AG04449 (cell line): ENCODE data around the gene RTL10.

Source experiments
- CTCF ChIA-PET: fragments of 350-600 bp; formaldehyde crosslinking; extraction: SDS; loops from one replicate; lab custom pipeline; 2021; ENCODE audit warnings: antibody characterized with exemption; lab: Yijun Ruan, JAX
- POLR2A ChIA-PET: fragments of 400-600, 350-600 bp; formaldehyde crosslinking; extraction: SDS; loops from one replicate; lab custom pipeline; 2020; ENCODE audit warnings: antibody characterized with exemption, inconsistent platforms; lab: Yijun Ruan, JAX
- DNase-seq: peaks from one replicate; pipeline ENCODE4 v3.0.0-alpha.2; 2010; ENCODE audit warnings: low read depth, low spot score
- H3K4me3 ChIP-seq: 2 replicates; pipeline ENCODE4 v1.5.1; 2011; ENCODE audit warnings: low read depth, mild to moderate bottlenecking, control low read depth, low read length
- CTCF ChIP-seq: IDR thresholded peaks from one replicate; pipeline ENCODE4 v1.5.1; 2011; ENCODE audit warnings: mild to moderate bottlenecking, moderate library complexity, low read length, control low read depth, inconsistent platforms; ENCODE audit not compliant: insufficient read depth; ENCODE audit errors: missing control alignments

Gene RTL10

GRCh38 chr22:19901577-19902244 is 47.0 kb upstream of the RTL10 start:
- POLR2A ChIA-PET: interaction anchor here (0.7 kb wide), 1 partner anchor 11 kb away, joined by 3 read pairs; no protein-coding TSS in a partner anchor
- CTCF ChIA-PET: interaction anchor here (8.3 to 9.7 kb wide), 2 partner anchors 11 to 170 kb away, joined by 76 to 125 read pairs; no protein-coding TSS in a partner anchor
- no peak for TF ChIP-seq CTCF
- DNase-seq: no peak
- no peak overlapping the region for H3K4me3 ChIP-seq

- POLR2A ChIA-PET: interaction anchor here (0.8 kb wide), 1 partner anchor 90 kb away, joined by 4 read pairs; no protein-coding TSS in a partner anchor
- TF ChIP-seq CTCF: no peak
- CTCF ChIA-PET: interaction anchor here (1.5 to 9.7 kb wide), 3 partner anchors 9 to 169 kb away, joined by 5 to 125 read pairs (median 76); no protein-coding TSS in a partner anchor
Observed at GRCh38 chr22:19900707-19901436, 46.2 kb upstream of the RTL10 start.

GRCh38 chr22:19898831-19899567 is 44.3 kb upstream of the RTL10 start:
- no peak overlapping the region for H3K4me3 ChIP-seq
- no peak for DNase-seq
- POLR2A ChIA-PET: no interaction called here
- CTCF ChIA-PET: interaction anchor here (3.0 to 9.7 kb wide), 3 partner anchors 14 to 169 kb away, joined by 23 to 125 read pairs (median 76); no protein-coding TSS in a partner anchor
- TF ChIP-seq CTCF: no peak

More at GRCh38 chr22:19900707-19901436, 46.2 kb upstream of the RTL10 start:
- H3K4me3 ChIP-seq: no peak overlapping the region
- DNase-seq: no peak

- no peak for TF ChIP-seq CTCF
- POLR2A ChIA-PET: no interaction called here
- CTCF ChIA-PET: interaction anchor here (3.0 to 9.7 kb wide), 2 partner anchors 15 to 168 kb away, joined by 23 to 76 read pairs; no protein-coding TSS in a partner anchor
Observed at GRCh38 chr22:19898145-19898544, 43.5 kb upstream of the RTL10 start.

GRCh38 chr22:19897726-19898125 is 43.1 kb upstream of the RTL10 start:
- POLR2A ChIA-PET: no interaction called here
- CTCF ChIA-PET: interaction anchor here (3.0 to 9.7 kb wide), 2 partner anchors 15 to 167 kb away, joined by 23 to 76 read pairs; no protein-coding TSS in a partner anchor
- H3K4me3 ChIP-seq: no peak overlapping the region
- TF ChIP-seq CTCF: no peak
- no peak for DNase-seq

More at GRCh38 chr22:19898145-19898544, 43.5 kb upstream of the RTL10 start:
- DNase-seq: no peak
- H3K4me3 ChIP-seq: no peak overlapping the region
